H1 (cell line): ENCODE results near the gene EDEM1. TPM values are rescaled to one million over a fixed set of nuclear protein-coding genes. Genes with fewer than 3 reads are reported as not detected.
A peak's percentile ranks its signal among the peaks of the same experiment; 100 is the strongest.

Experiments
- CTCF ChIA-PET: fragments of 300-600 bp; sonication (Branson Sonifier 250); formaldehyde crosslinking; loops from one replicate; lab custom pipeline; 2021; ENCODE audit not compliant: partially characterized antibody; lab: Charles Lee
- POLR2A ChIA-PET: fragments of 300-600 bp; sonication (Branson Sonifier 250); formaldehyde crosslinking; loops from one replicate; lab custom pipeline; 2021; ENCODE audit warnings: inconsistent platforms; ENCODE audit not compliant: partially characterized antibody; lab: Charles Lee
- DNase-seq, 2 experiments: peaks; one replicate each; pipeline versions ENCODE4 v3.0.0 to v3.0.0-alpha.2; 2010 to 2022; ENCODE audit warnings: low spot score in 2 of 2, low read depth in 1 of 2, mixed read lengths in 1 of 2
- FAIRE-seq: peaks from 2 replicates; lab custom pipeline; 2011; peaks lifted over from hg19 to GRCh38; lab: Jason Lieb, UNC
- H2AFZ ChIP-seq: 2 replicates; pipeline ENCODE4 v1.8.1; 2012; ENCODE audit warnings: low read length, inconsistent platforms
- H2AK5ac ChIP-seq: 2 replicates; pipeline ENCODE4 v1.6.1; 2013; ENCODE audit warnings: low read depth, low read length
- H2BK120ac ChIP-seq: replicated peaks from 2 replicates; pipeline ENCODE3; 2013; ENCODE audit warnings: low read depth, low read length, inconsistent platforms
- H2BK12ac ChIP-seq: 2 replicates; pipeline ENCODE4 v1.6.1; 2013; ENCODE audit warnings: low read depth, low read length
- H2BK15ac ChIP-seq: 2 replicates; pipeline ENCODE4 v1.6.1; 2013; ENCODE audit warnings: low read length
- H2BK20ac ChIP-seq: 2 replicates; pipeline ENCODE4 v1.6.1; 2013; ENCODE audit warnings: low read length
- H2BK5ac ChIP-seq: 2 replicates; pipeline ENCODE4 v1.6.1; 2013; ENCODE audit warnings: low read depth, low read length
- H3K14ac ChIP-seq: 2 replicates; pipeline ENCODE4 v1.6.1; 2013; ENCODE audit warnings: inconsistent platforms; ENCODE audit not compliant: insufficient read length
- H3K18ac ChIP-seq: 2 replicates; pipeline ENCODE4 v1.6.1; 2013; ENCODE audit warnings: low read length; ENCODE audit errors: extremely low read depth
- H3K23ac ChIP-seq: 2 replicates; pipeline ENCODE4 v1.6.1; 2013; ENCODE audit warnings: inconsistent platforms; ENCODE audit not compliant: insufficient read length
- H3K23me2 ChIP-seq: 2 replicates; pipeline ENCODE4 v1.6.1; 2013; ENCODE audit warnings: low read depth, low read length
- H3K27ac ChIP-seq: 2 replicates; pipeline ENCODE4 v1.6.1; 2011; ENCODE audit warnings: low read depth, low read length, inconsistent platforms
- H3K27me3 ChIP-seq, 4 experiments: replicated peaks in 1 of 4; 1 replicate in 1 of 4; 2 replicates in 3 of 4; pipeline versions ENCODE4 v1.6.1 to v1.8.1; 2011 to 2013; ENCODE audit warnings: low read length in 3 of 4, mild to moderate bottlenecking in 3 of 4, inconsistent platforms in 2 of 4, mixed read lengths in 2 of 4, moderate library complexity in 1 of 4; ENCODE audit not compliant: control insufficient read depth in 3 of 4, insufficient read depth in 3 of 4; ENCODE audit errors: extremely low read depth in 1 of 4
- H3K36me3 ChIP-seq, 4 experiments: 2 replicates each; pipeline versions ENCODE4 v1.6.1 to v1.8.1; 2011 to 2013; ENCODE audit warnings: mild to moderate bottlenecking in 4 of 4, low read length in 3 of 4, moderate library complexity in 2 of 4, control low read depth in 1 of 4, inconsistent platforms in 1 of 4; ENCODE audit not compliant: insufficient read depth in 4 of 4, control insufficient read depth in 2 of 4
- H3K4ac ChIP-seq: replicated peaks from 2 replicates; pipeline ENCODE3; 2013; ENCODE audit warnings: low read length, low read depth, mixed read lengths, inconsistent platforms; ENCODE audit not compliant: insufficient read length
- H3K4me1 ChIP-seq, 4 experiments: replicated peaks in 1 of 4; 1 replicate in 1 of 4; 2 replicates in 3 of 4; pipeline versions ENCODE4 v1.6.1 to v1.8.1; 2011 to 2013; ENCODE audit warnings: low read length in 3 of 4, inconsistent platforms in 2 of 4, mixed read lengths in 1 of 4; ENCODE audit not compliant: insufficient read depth in 4 of 4, control insufficient read depth in 3 of 4
- H3K4me2 ChIP-seq, 2 experiments: 2 replicates each; pipeline versions ENCODE4 v1.6.1 to v1.8.1; 2011 to 2013; ENCODE audit warnings: low read depth in 2 of 2, low read length in 2 of 2, control low read depth in 1 of 2, inconsistent platforms in 1 of 2, mild to moderate bottlenecking in 1 of 2; ENCODE audit not compliant: insufficient read depth in 1 of 2
- H3K4me3 ChIP-seq, 4 experiments: fragments of 200-600, 300-600 bp in 1 of 4; sonication (generic), shearing (Covaris generic), sonication (Bioruptor Twin) in 1 of 4; 2 replicates each; pipeline versions ENCODE4 v1.5.1 to v1.8.1; 2011 to 2016; ENCODE audit warnings: low read length in 4 of 4, low read depth in 3 of 4, control low read depth in 2 of 4, inconsistent platforms in 2 of 4, mild to moderate bottlenecking in 2 of 4, mixed read lengths in 1 of 4, moderate library complexity in 1 of 4; ENCODE audit not compliant: insufficient read depth in 2 of 4; ENCODE audit errors: extremely low read depth in 1 of 4
- H3K56ac ChIP-seq: replicated peaks from 2 replicates; pipeline ENCODE3; 2013; ENCODE audit warnings: low read depth, mild to moderate bottlenecking, mixed read lengths, low read length, inconsistent platforms; ENCODE audit not compliant: insufficient read length
- H3K79me1 ChIP-seq: 2 replicates; pipeline ENCODE4 v1.6.1; 2013; ENCODE audit warnings: low read depth, low read length, control low read depth
- H3K79me2 ChIP-seq, 2 experiments: 2 replicates each; pipeline versions ENCODE4 v1.6.1 to v1.8.1; 2012 to 2013; ENCODE audit warnings: low read length in 2 of 2, mild to moderate bottlenecking in 2 of 2, inconsistent platforms in 1 of 2; ENCODE audit not compliant: insufficient read depth in 2 of 2, control insufficient read depth in 1 of 2
- H3K9ac ChIP-seq, 4 experiments: replicated peaks in 1 of 4; 1 replicate in 1 of 4; 2 replicates in 3 of 4; pipeline versions ENCODE4 v1.6.1 to v1.8.1; 2011 to 2013; ENCODE audit warnings: low read depth in 3 of 4, low read length in 3 of 4, control low read depth in 2 of 4, mild to moderate bottlenecking in 2 of 4, moderate library complexity in 2 of 4, inconsistent platforms in 1 of 4; ENCODE audit errors: extremely low read depth in 1 of 4
- H3K9me3 ChIP-seq, 2 experiments: 2 replicates each; pipeline versions ENCODE4 v1.6.1 to v1.8.1; 2012 to 2013; ENCODE audit warnings: mild to moderate bottlenecking in 2 of 2, moderate library complexity in 2 of 2, control low read depth in 1 of 2, inconsistent platforms in 1 of 2, low read depth in 1 of 2, low read length in 1 of 2, mixed read lengths in 1 of 2; ENCODE audit not compliant: insufficient read depth in 2 of 2
- H4K20me1 ChIP-seq, 2 experiments: replicated peaks in 1 of 2; 2 replicates each; pipeline versions ENCODE3 to v1.8.1; 2011 to 2013; ENCODE audit warnings: inconsistent platforms in 2 of 2, low read length in 2 of 2, mild to moderate bottlenecking in 1 of 2; ENCODE audit not compliant: insufficient read depth in 2 of 2, control insufficient read depth in 1 of 2
- H4K5ac ChIP-seq: 2 replicates; pipeline ENCODE4 v1.6.1; 2013; ENCODE audit warnings: low read length, low read depth, mixed read lengths, inconsistent platforms; ENCODE audit not compliant: insufficient read length
- H4K8ac ChIP-seq: 2 replicates; pipeline ENCODE4 v1.8.0; 2013; ENCODE audit warnings: mild to moderate bottlenecking, moderate library complexity, low read length, inconsistent platforms; ENCODE audit not compliant: insufficient read depth; ENCODE audit errors: extremely low read depth
- H4K91ac ChIP-seq: replicated peaks from 2 replicates; pipeline ENCODE3; 2013; ENCODE audit warnings: low read length, mixed read lengths, inconsistent platforms; ENCODE audit not compliant: insufficient read length
- FOSL1 ChIP-seq: IDR thresholded peaks from 2 replicates; pipeline ENCODE4 v1.6.1; 2011; ENCODE audit warnings: mild to moderate bottlenecking, low read depth, low read length, moderate library complexity; ENCODE audit not compliant: insufficient read depth
- JUN ChIP-seq: IDR thresholded peaks from 2 replicates; pipeline ENCODE4 v1.6.1; 2011; ENCODE audit warnings: low read depth, mild to moderate bottlenecking, improper control_type of control experiment, low read length
- KDM1A ChIP-seq: fragments of 200-600, 300-600 bp; sonication (generic); IDR thresholded peaks from 2 replicates; pipeline ENCODE4 v1.7.1; 2016; ENCODE audit warnings: mild to moderate bottlenecking, low read length, borderline replicate concordance
- NANOG ChIP-seq: IDR thresholded peaks from 2 replicates; pipeline ENCODE4 v1.6.1; 2011; ENCODE audit warnings: low read length, low read depth, mild to moderate bottlenecking, inconsistent platforms; ENCODE audit not compliant: insufficient read depth, poor library complexity, severe bottlenecking
- RXRA ChIP-seq: IDR thresholded peaks from 2 replicates; pipeline ENCODE4 v1.6.1; 2011; ENCODE audit warnings: low read depth, mild to moderate bottlenecking, low read length, moderate library complexity; ENCODE audit not compliant: insufficient read depth
- SRF ChIP-seq: IDR thresholded peaks from 2 replicates; pipeline ENCODE4 v1.6.1; 2011; ENCODE audit warnings: mild to moderate bottlenecking, low read depth, low read length, moderate library complexity
- TAF7 ChIP-seq: optimal IDR thresholded peaks from 2 replicates; pipeline ENCODE3; 2011; ENCODE audit warnings: low read depth, mild to moderate bottlenecking, inconsistent platforms, low read length, moderate library complexity, borderline replicate concordance
- WGBS, 2 experiments: shearing (Covaris generic) in 1 of 2; methylation state at CpG; one replicate each; pipeline versions ENCODE4 v1.1.6 to v1.1.7; 2013 to 2015; ENCODE audit warnings: low lambda C conversion rate in 2 of 2, mixed read lengths in 2 of 2, inconsistent platforms in 1 of 2, low coverage in 1 of 2, missing lambda C conversion rate in 1 of 2; ENCODE audit not compliant: insufficient replicate concordance in 2 of 2, insufficient coverage in 1 of 2, insufficient read length in 1 of 2; ENCODE audit errors: extremely low coverage in 1 of 2, missing lambda C conversion rate in 1 of 2; 5-methylcytosine and 5-hydroxymethylcytosine counted together
- polyA plus RNA-seq, 7 experiments: library from polyadenylated mRNA; depleted of rRNA in 3 of 7; stranded (reverse) in 5 of 7; unstranded in 2 of 7; fragments of >200 nt in 5 of 7; fragments of 200-250 nt in 2 of 7; gene quantifications; 1 replicate in 5 of 7; 2 replicates in 1 of 7; 4 replicates in 1 of 7; pipeline versions ENCODE4 v1.2.1 to v1.2.3, GENCODE V29; 2011 to 2013; ENCODE audit warnings: missing spikeins in 2 of 7, mixed read lengths in 2 of 7
- total RNA-seq: library from RNA; stranded (reverse); fragmentation: NEBNext Ultra II Directional; extraction: Animal tissue kit (Norgen Biotek cat#: 25700); gene quantifications from 2 replicates; pipeline ENCODE4 v1.2.1, GENCODE V29; 2021

The EDEM1 gene
- total and polyA plus RNA-seq, 2 of the 8 experiments (the other 6 are each of a cell fraction or from before 2014, with no cell fraction given): 4.8 to 16.4 TPM

GRCh38 chr3:5251196-5251583 lies 63.7 kb downstream of the EDEM1 start:
- Histone ChIP-seq H3K4me3 (no peak overlapping the region), H3K14ac (no peak overlapping the region), H2AFZ (0 out of 2 replicates have a peak overlapping the region, but pooled peaks have one; percentile 85), H3K18ac (no peak overlapping the region), H3K4ac (no peak overlapping the region), H4K91ac (no peak overlapping the region), H2BK15ac (no peak overlapping the region), H3K36me3 (no peaks in the 10 kb centered on the region), H3K9ac (no peak overlapping the region), H3K23ac (no peak overlapping the region), H2AK5ac (no peak overlapping the region), H3K4me2 (no peak overlapping the region), H3K79me2 (no peaks in the 10 kb centered on the region), H4K5ac (no peak overlapping the region), H2BK12ac (no peak overlapping the region), H2BK20ac (no peak overlapping the region), H3K9me3 (no peaks in the 10 kb centered on the region), H4K20me1 (no peaks in the 10 kb centered on the region), H3K79me1 (no peaks in the 10 kb centered on the region), H2BK120ac (no peak overlapping the region), H3K27me3 (no peaks in the 10 kb centered on the region), H3K23me2 (peaks cover 2% of the 10 kb centered on the region; the same call in 1 of the 2 replicates), H3K56ac (no peak overlapping the region), H3K4me1 (no peaks in the 10 kb centered on the region), H2BK5ac (no peak overlapping the region), H3K27ac (no peak overlapping the region), H4K8ac (no peak overlapping the region)
- ChIA-PET CTCF (no interaction called here), POLR2A (no interaction called here)
- TF ChIP-seq RXRA (no peak), FOSL1 (no peak), JUN (no peak), TAF7 (no peak), KDM1A (no peak), NANOG (no peak), SRF (no peak)
- no peak for DNase-seq
- 86% methylated on average over 6 of the region's 6 CpGs; no CpG with 5 or more reads in 1 of the 2 experiments for WGBS, 2 experiments
- FAIRE-seq: no peak
